C4-2B (cell line): ENCODE measurements around the gene IQGAP2.
"Not testable (repeated sequence)": the region's sequence is repeated elsewhere in the genome, so short reads cannot be mapped to it uniquely, and the experiment has no call there.

Experiments
- CTCF ChIP-seq: fragments of 450-650 bp; conservative IDR thresholded peaks from 2 replicates; pipeline ENCODE4 v1.5.1; 2017; ENCODE audit warnings: mild to moderate bottlenecking
- ZFX ChIP-seq: fragments of 450-650 bp; IDR thresholded peaks from 2 replicates; pipeline ENCODE4 v1.6.1; 2017

DNA sequence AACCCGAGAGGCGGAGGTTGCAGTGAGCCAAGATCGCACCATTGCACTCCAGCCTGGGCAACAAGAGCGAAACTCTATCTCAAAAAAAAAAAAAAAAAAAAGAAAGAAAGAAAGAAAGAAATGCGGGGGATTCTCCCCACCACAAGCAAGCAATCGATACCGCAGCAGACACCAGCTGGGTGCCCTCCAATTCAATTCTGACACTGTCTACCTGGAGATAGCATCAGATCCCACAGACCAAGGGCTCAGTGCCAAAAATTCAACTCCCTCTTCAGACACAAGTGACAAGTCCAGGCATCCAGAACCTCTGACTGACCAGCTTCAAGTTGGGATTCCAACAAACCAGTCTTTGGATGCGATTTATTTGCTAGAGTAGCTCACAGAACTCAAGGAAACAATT, 33.4 kb upstream of the IQGAP2 start:
- TF ChIP-seq CTCF, ZFX: not testable (repeated sequence)
